K562 (cell line): Measurements from ENCODE around the gene SLC5A10. TPM values are rescaled to one million over a fixed set of nuclear protein-coding genes. Genes with fewer than 3 reads are reported as not detected.

Source experiments
- ATAC-seq: fragments of 200-7000 bp; cut with Tn5 transposase; 3 replicates; pipeline ENCODE4 v1.9.1; 2020; ENCODE audit warnings: moderate library complexity
- BruUV-seq: library from RNA; stranded (reverse); fragments of 400-500 nt; replicated peaks from 2 replicates; lab custom pipeline; 2021; lab: Mats Ljungman, UMichigan
- CTCF ChIA-PET: fragments of 300-600 bp; formaldehyde crosslinking; extraction: SDS; loops from one replicate; lab custom pipeline; 2021; ENCODE audit warnings: low intra/inter-chr PET ratio; lab: Yijun Ruan, JAX
- POLR2A ChIA-PET: fragments of 300-600, 350-650 bp; sonication (Branson Sonifier 250); formaldehyde crosslinking; extraction: SDS; loops from one replicate; lab custom pipeline; 2021; ENCODE audit warnings: antibody characterized with exemption, inconsistent platforms; lab: Yijun Ruan, JAX
- DNase-seq, 4 experiments: peaks; one replicate each; pipeline versions ENCODE4 v3.0.0 to v3.0.0-alpha.2; 2011 to 2018; ENCODE audit warnings: low spot score in 3 of 4, mixed read lengths in 3 of 4; ENCODE audit errors: extremely low read depth in 1 of 4
- FAIRE-seq: peaks from 2 replicates; lab custom pipeline; 2011; peaks lifted over from hg19 to GRCh38; lab: Jason Lieb, UNC
- H2AFZ ChIP-seq: 2 replicates; pipeline ENCODE4 v1.6.0; 2011; ENCODE audit warnings: low read depth, low read length, control low read depth, inconsistent platforms
- H3K27ac ChIP-seq: fragments of 200-600 bp; 3 replicates; pipeline ENCODE4 v1.8.0; 2011; ENCODE audit warnings: low read depth, mild to moderate bottlenecking, control low read depth, inconsistent platforms, low read length, moderate library complexity, mixed read lengths; ENCODE audit errors: extremely low read depth
- H3K27me3 ChIP-seq, 2 experiments: fragments of 300-600 bp in 1 of 2; 2 replicates in 1 of 2; 3 replicates in 1 of 2; pipeline versions ENCODE4 v1.6.0 to v1.8.0; 2011; ENCODE audit warnings: inconsistent platforms in 2 of 2, low read length in 2 of 2, mild to moderate bottlenecking in 1 of 2, mixed read lengths in 1 of 2, moderate library complexity in 1 of 2; ENCODE audit not compliant: control insufficient read depth in 2 of 2, insufficient read depth in 2 of 2
- H3K36me3 ChIP-seq: fragments of 300-600 bp; 3 replicates; pipeline ENCODE4 v1.8.0; 2011; ENCODE audit warnings: mild to moderate bottlenecking, low read length, inconsistent platforms; ENCODE audit not compliant: control insufficient read depth, insufficient read depth
- H3K4me1 ChIP-seq, 2 experiments: fragments of 200-600 bp in 1 of 2; replicated peaks in 1 of 2; 2 replicates in 1 of 2; 3 replicates in 1 of 2; pipeline versions ENCODE4 v1.5.1 to v1.8.0; 2011; ENCODE audit warnings: inconsistent platforms in 2 of 2, low read length in 2 of 2, mild to moderate bottlenecking in 1 of 2, mixed read lengths in 1 of 2, moderate library complexity in 1 of 2; ENCODE audit not compliant: control insufficient read depth in 2 of 2, insufficient read depth in 2 of 2
- H3K4me2 ChIP-seq: 2 replicates; pipeline ENCODE4 v1.6.1; 2011; ENCODE audit warnings: low read length, control low read depth, inconsistent platforms, mixed read lengths; ENCODE audit not compliant: insufficient read depth
- H3K4me3 ChIP-seq: fragments of 200-600 bp; sonication (generic), shearing (Covaris generic); 2 replicates; pipeline ENCODE4 v1.5.1; 2016; ENCODE audit warnings: control low read depth, inconsistent platforms
- H3K79me2 ChIP-seq: fragments of 200-600 bp; 3 replicates; pipeline ENCODE4 v1.8.0; 2011; ENCODE audit warnings: low read length, inconsistent platforms; ENCODE audit not compliant: control insufficient read depth, insufficient read depth
- H3K9ac ChIP-seq, 2 experiments: 2 replicates each; pipeline versions ENCODE4 v1.6.0 to v1.6.1; 2011; ENCODE audit warnings: low read depth in 2 of 2, low read length in 2 of 2, control low read depth in 1 of 2, inconsistent platforms in 1 of 2, mild to moderate bottlenecking in 1 of 2, mixed read lengths in 1 of 2; ENCODE audit not compliant: insufficient read depth in 1 of 2
- H3K9me1 ChIP-seq: one replicate; pipeline ENCODE4 v1.6.0; 2011; ENCODE audit warnings: inconsistent platforms, mild to moderate bottlenecking, low read length, moderate library complexity; ENCODE audit not compliant: control insufficient read depth, insufficient read depth
- H3K9me3 ChIP-seq: replicated peaks from 2 replicates; pipeline ENCODE4 v1.5.1; 2011; ENCODE audit warnings: low read depth, low read length, inconsistent platforms; ENCODE audit not compliant: control insufficient read depth, insufficient read depth
- H4K20me1 ChIP-seq: replicated peaks from 2 replicates; pipeline ENCODE4 v1.6.1; 2011; ENCODE audit warnings: low read length, inconsistent platforms, mixed read lengths; ENCODE audit not compliant: control insufficient read depth, insufficient read depth
- BRF1 ChIP-seq: IDR thresholded peaks from 3 replicates; pipeline ENCODE4 v1.6.1; 2011; ENCODE audit warnings: borderline replicate concordance, mild to moderate bottlenecking; ENCODE audit not compliant: insufficient read length; ENCODE audit errors: extremely low read depth
- CREB5 ChIP-seq: fragments of 250-450 bp; sonication (Bioruptor Pico); IDR thresholded peaks from 2 replicates; pipeline ENCODE4 v1.5.0; 2020; ENCODE audit warnings: mild to moderate bottlenecking
- DACH1 ChIP-seq: fragments of 450-650 bp; IDR thresholded peaks from 2 replicates; pipeline ENCODE4 v1.6.1; 2018; ENCODE audit not compliant: partially characterized antibody
- ELF4 ChIP-seq: fragments of 450-650 bp; formaldehyde crosslinking; IDR thresholded peaks from 2 replicates; pipeline ENCODE4 v1.4.0; 2022; ENCODE audit warnings: missing genetic modification characterization
- EP300 ChIP-seq: IDR thresholded peaks from 2 replicates; pipeline ENCODE4 v1.6.1; 2012; ENCODE audit warnings: low read length, improper control_type of control experiment
- GABPA ChIP-seq: fragments of 200-800 bp; sonication (Bioruptor generic); conservative IDR thresholded peaks from 2 replicates; pipeline ENCODE4 v1.6.1; 2016; ENCODE audit warnings: low read depth, missing genetic modification characterization, missing compliant biosample characterization
- GABPB1 ChIP-seq: sonication (generic); formaldehyde crosslinking; IDR thresholded peaks from 2 replicates; pipeline ENCODE4 v1.8.0; 2022; ENCODE audit warnings: mild to moderate bottlenecking, missing genetic modification reagents
- HOXB6 ChIP-seq: fragments of 250-450 bp; sonication (Bioruptor Pico); IDR thresholded peaks from 2 replicates; pipeline ENCODE4 v1.5.1; 2022; ENCODE audit warnings: mild to moderate bottlenecking, borderline replicate concordance
- JUN ChIP-seq, 2 experiments: sonication (generic) in 1 of 2; formaldehyde crosslinking in 1 of 2; IDR thresholded peaks; 2 replicates each; pipeline versions ENCODE4 v1.6.1 to v1.8.0; 2012 to 2022; ENCODE audit warnings: borderline replicate concordance in 2 of 2, mild to moderate bottlenecking in 2 of 2, improper control_type of control experiment in 1 of 2, low read depth in 1 of 2, low read length in 1 of 2, missing genetic modification reagents in 1 of 2
- MITF ChIP-seq: IDR thresholded peaks from 2 replicates; pipeline ENCODE4 v1.6.1; 2014; ENCODE audit warnings: antibody characterized with exemption
- PHTF2 ChIP-seq: fragments of 250-450 bp; sonication (Bioruptor Pico); IDR thresholded peaks from 2 replicates; pipeline ENCODE4 v1.5.0; 2021; ENCODE audit warnings: mild to moderate bottlenecking
- TRIM24 ChIP-seq, 2 experiments: fragments of 450-650 bp; IDR thresholded peaks; 2 replicates each; pipeline ENCODE4 v1.6.1; 2016
- USF1 ChIP-seq: sonication (generic); formaldehyde crosslinking; IDR thresholded peaks from 2 replicates; pipeline ENCODE4 v1.9.0; 2022; ENCODE audit warnings: mild to moderate bottlenecking, missing genetic modification reagents
- ZNF3 ChIP-seq: fragments of 250-450 bp; sonication (Bioruptor Pico); IDR thresholded peaks from 2 replicates; pipeline ENCODE4 v1.5.0; 2021; ENCODE audit warnings: mild to moderate bottlenecking, moderate library complexity
- ZSCAN32 ChIP-seq: fragments of 450-650 bp; formaldehyde crosslinking; IDR thresholded peaks from 2 replicates; pipeline ENCODE4 v1.4.0; 2020; ENCODE audit warnings: mild to moderate bottlenecking, moderate library complexity
- WGBS: fragments of 100-300 bp; shearing (Covaris generic); methylation state at CpG from one replicate; pipeline ENCODE4 v1.1.6; 2016; ENCODE audit warnings: low coverage, mixed read lengths; ENCODE audit not compliant: insufficient coverage; ENCODE audit errors: missing lambda C conversion rate; 5-methylcytosine and 5-hydroxymethylcytosine counted together
- in situ Hi-C: fragments of 300-500 bp; cut with MboI; formaldehyde crosslinking; loops from 4 replicates; pipeline ENCODE4 v1.15.0; 2018; ENCODE audit warnings: inconsistent platforms, mixed read lengths
- intact Hi-C: fragments of 100-400 bp; cut with micrococcal nuclease; formaldehyde crosslinking; loops from 2 replicates; pipeline ENCODE4 v1.14.2; 2022
- polyA plus RNA-seq, 8 experiments: library from polyadenylated mRNA; depleted of rRNA in 4 of 8; stranded (reverse) in 5 of 8; unstranded in 3 of 8; fragments of >200 nt; fragmentation: Nextera tagmentation in 2 of 8; fragmentation: Illumina TruSeq in 1 of 8; extraction: Ambion mirVana in 2 of 8; extraction: Trizol in 1 of 8; gene quantifications; 2 replicates each; pipeline versions ENCODE4 v1.2.1 to v1.2.3, GENCODE V29; 2011 to 2014; ENCODE audit warnings: inconsistent platforms in 1 of 8, missing spikeins in 1 of 8
- total RNA-seq, 7 experiments: library from RNA; depleted of rRNA in 6 of 7; stranded (reverse); fragments of >200 nt in 6 of 7; fragmentation: Illumina TruSeq in 2 of 7; extraction: Trizol in 2 of 7; gene quantifications; 2 replicates each; pipeline versions ENCODE4 v1.2.1 to v1.2.3, GENCODE V29; 2011 to 2021; ENCODE audit warnings: low replicate concordance in 1 of 7

Gene SLC5A10
- total and polyA plus RNA-seq, 9 of the 15 experiments (the other 6 are each of a cell fraction or from before 2014, with no cell fraction given), result 0.03 to 0.09 (median 0.03) TPM; not detected in 5

DNA sequence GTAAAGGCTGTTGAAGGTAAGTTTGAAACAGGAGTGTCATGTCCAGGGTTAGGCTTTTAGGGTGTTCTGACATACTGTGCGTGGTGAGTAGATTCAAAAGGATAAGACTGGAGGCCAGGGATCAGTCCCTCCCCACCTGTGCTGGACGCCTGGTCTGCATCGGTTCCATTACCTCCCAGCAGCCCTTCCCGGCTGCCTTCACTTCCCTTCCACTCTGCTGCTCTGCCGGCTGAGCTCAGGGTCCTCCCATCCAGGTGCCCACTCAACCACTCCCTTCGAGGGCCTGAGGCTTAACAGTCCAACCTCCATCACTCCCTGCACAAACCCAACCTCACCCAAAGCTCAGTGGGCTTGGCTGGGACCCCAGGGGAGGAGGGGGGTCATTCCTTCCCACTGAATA is 4.1 kb upstream of the SLC5A10 start (continued):
- no peak for TF ChIP-seq JUN (IDR thresholded peaks at IDR 0.05; ENCODE audit: borderline replicate concordance, low read depth, low read length)
- TF ChIP-seq JUN (CRISPR knock-in tag; IDR thresholded peaks at IDR 0.05; ENCODE audit: borderline replicate concordance), result no peak
- TF ChIP-seq BRF1, result no peak
- TF ChIP-seq EP300, result no peak
- TF ChIP-seq HOXB6 (CRISPR knock-in tag), result no peak
- no peak for TF ChIP-seq CREB5 (CRISPR knock-in tag)
- no peak for TF ChIP-seq ELF4
- TF ChIP-seq, all 486 proteins: peak for 0

GRCh38 chr17:18948476-18949006 is 3.4 kb upstream of the SLC5A10 start:
- TF ChIP-seq ZNF3, result no peak
- TF ChIP-seq DACH1, result no peak
- TF ChIP-seq TRIM24 (IDR thresholded peaks at IDR 0.05), result no peak
- no peak for TF ChIP-seq ZSCAN32 (CRISPR knock-in tag)
- no peak for TF ChIP-seq USF1 (CRISPR knock-in tag)
- TF ChIP-seq GABPA (tag), result no peak
- TF ChIP-seq MITF, result no peak
- TF ChIP-seq GABPB1, result no peak
- no peak for TF ChIP-seq PHTF2
- Histone ChIP-seq H3K4me2 (no peak overlapping the region), H3K4me3 (no peak overlapping the region), H3K9me3 (no peaks in the 10 kb centered on the region), H3K9ac (no peak overlapping the region), H2AFZ (no peak overlapping the region), H3K36me3 (no peaks in the 10 kb centered on the region), H4K20me1 (no peaks in the 10 kb centered on the region), H3K4me1 (peaks cover 2 to 12% of the 10 kb centered on the region in 2 experiments; a peak in 3 of 5 replicates), H3K79me2 (no peaks in the 10 kb centered on the region), H3K27ac (no peak overlapping the region), H3K27me3 (peaks cover 16 to 45% of the 10 kb centered on the region in 2 experiments; a peak in 4 of 5 replicates), H3K9me1 (no peaks in the 10 kb centered on the region)
- ChIA-PET CTCF (no interaction called here), POLR2A (no interaction called here)
- no TSS peak for BruUV-seq
- FAIRE-seq (no peak), DNase-seq (no peak), ATAC-seq (no peak)
- in situ Hi-C loops, result no loop called here
- intact Hi-C loops, result no loop called here
- 8% methylated on average over 3 of the region's 8 CpGs for WGBS
